ENCODE measurements around the gene FILIP1L.

GRCh38 chr3:100042166-100042981 is 71.9 kb downstream of the FILIP1L start:
- no peak for TF ChIP-seq CTCF (IDR thresholded peaks at IDR 0.05; ENCODE audit: low read length)
- no peak for TF ChIP-seq EZH2phosphoT487 (IDR thresholded peaks at IDR 0.05; ENCODE audit: low read length)

Measured in MM.1S (cell line).